Measurements from ENCODE around the gene OCA2. TPM values are rescaled to one million over a fixed set of nuclear protein-coding genes. Genes with fewer than 3 reads are reported as not detected.

OCA2 gene
- total and polyA plus RNA-seq, 2 of the 13 experiments (the other 11 are each of a cell fraction or from before 2014, with no cell fraction given) = 0.02 to 0.05 TPM

- POLR2A ChIA-PET = no interaction called here
These were observed 133.6 kb downstream of the OCA2 start for GRCh38 chr15:27965546-27965945.

GRCh38 chr15:27961801-27962200 is 137.3 kb downstream of the OCA2 start:
- Histone ChIP-seq H3K4me1 (ENCODE audit: insufficient read depth, low read length) (no peaks in the 10 kb centered on the region), H3K4me3 (replicated peaks in 1 of 3; ENCODE audit: insufficient read depth in 1 of 3, low read depth in 2 of 3, low read length in 3 of 3) (no peak overlapping the region), H3K27me3 (ENCODE audit: control insufficient read depth in 1 of 2, insufficient read depth in 2 of 2, low read length in 2 of 2) (peaks cover 0 to under 1% of the 10 kb centered on the region in 2 experiments; a peak in 1 of 5 replicates), H3K36me3 (replicated peaks in 1 of 2; ENCODE audit: control insufficient read depth in 1 of 2, insufficient read depth in 2 of 2, low read length in 2 of 2) (no peaks in the 10 kb centered on the region), H4K20me1 (ENCODE audit: insufficient read depth, low read length) (no peaks in the 10 kb centered on the region), H3K9me3 (ENCODE audit: low read length) (no peaks in the 10 kb centered on the region), H3K27ac (ENCODE audit: extremely low read length, insufficient read depth, low read length) (no peak overlapping the region), H3K4me2 (ENCODE audit: low read depth, low read length) (no peak overlapping the region), H3K79me2 (ENCODE audit: insufficient read depth, low read length) (no peaks in the 10 kb centered on the region), H3K9ac (ENCODE audit: insufficient read depth, low read depth, low read length) (no peak overlapping the region), H2AFZ (ENCODE audit: low read length) (no peak overlapping the region)
- WGBS (ENCODE audit: low lambda C conversion rate) = 0% methylated on average over 1 of the region's 1 CpG
- BruUV-seq (replicated peaks) = no TSS peak
- FAIRE-seq = no peak
- intact Hi-C loops (cut with micrococcal nuclease; ENCODE audit: unreplicated experiment) (no loop called here), in situ Hi-C loops (cut with HindIII; ENCODE audit: extremely low pct_ligation_motif_present, low pct_unique_long_range_greater_than_20kb) (no loop called here)
- ChIA-PET POLR2A (no interaction called here), CTCF (ENCODE audit: low intra/inter-chr PET ratio, low total read pairs) (no interaction called here)
- ATAC-seq = no peak
- no peak for DNase-seq (ENCODE audit: low spot score)
- TF ChIP-seq MAF1 (CRISPR knock-in tag; IDR thresholded peaks at IDR 0.05; ENCODE audit: borderline replicate concordance) (no peak), ZBTB10 (CRISPR knock-in tag; IDR thresholded peaks at IDR 0.05; ENCODE audit: borderline replicate concordance) (no peak), ONECUT2 (CRISPR knock-in tag; IDR thresholded peaks at IDR 0.05) (no peak), ZNF260 (CRISPR knock-in tag; IDR thresholded peaks at IDR 0.05; ENCODE audit: borderline replicate concordance, low read depth) (no peak), HCFC1 (IDR thresholded peaks at IDR 0.05; ENCODE audit: low read depth, low read length) (no peak), ZNF263 (CRISPR knock-in tag; IDR thresholded peaks at IDR 0.05) (no peak), MNT (IDR thresholded peaks at IDR 0.05) (no peak), ZNF878 (CRISPR knock-in tag; IDR thresholded peaks at IDR 0.05) (no peak), CREBL2 (CRISPR knock-in tag; IDR thresholded peaks at IDR 0.05; ENCODE audit: borderline replicate concordance) (no peak), ZNF770 (CRISPR knock-in tag; IDR thresholded peaks at IDR 0.05) (no peak)

More at GRCh38 chr15:27965546-27965945, 133.6 kb downstream of the OCA2 start:
- WGBS (ENCODE audit: low lambda C conversion rate) = 15% methylated on average over 6 of the region's 6 CpGs
- Histone ChIP-seq H4K20me1 (ENCODE audit: insufficient read depth, low read length) (no peaks in the 10 kb centered on the region), H3K9ac (ENCODE audit: insufficient read depth, low read depth, low read length) (no peak overlapping the region), H3K4me2 (ENCODE audit: low read depth, low read length) (no peak overlapping the region), H3K27ac (ENCODE audit: extremely low read length, insufficient read depth, low read length) (no peak overlapping the region), H3K4me1 (ENCODE audit: insufficient read depth, low read length) (no peaks in the 10 kb centered on the region), H3K9me3 (ENCODE audit: low read length) (no peaks in the 10 kb centered on the region), H3K4me3 (replicated peaks in 1 of 3; ENCODE audit: insufficient read depth in 1 of 3, low read depth in 2 of 3, low read length in 3 of 3) (no peak overlapping the region), H2AFZ (ENCODE audit: low read length) (no peak overlapping the region), H3K36me3 (replicated peaks in 1 of 2; ENCODE audit: control insufficient read depth in 1 of 2, insufficient read depth in 2 of 2, low read length in 2 of 2) (no peaks in the 10 kb centered on the region), H3K27me3 (ENCODE audit: control insufficient read depth in 1 of 2, insufficient read depth in 2 of 2, low read length in 2 of 2) (peaks cover 0 to 2% of the 10 kb centered on the region in 2 experiments; a peak in 1 of 5 replicates), H3K79me2 (ENCODE audit: insufficient read depth, low read length) (no peaks in the 10 kb centered on the region)
- no TSS peak for BruUV-seq (replicated peaks)
- in situ Hi-C loops (cut with HindIII; ENCODE audit: extremely low pct_ligation_motif_present, low pct_unique_long_range_greater_than_20kb) (no loop called here), intact Hi-C loops (cut with micrococcal nuclease; ENCODE audit: unreplicated experiment) (no loop called here)
- CTCF ChIA-PET (ENCODE audit: low intra/inter-chr PET ratio, low total read pairs) = no interaction called here
- no peak for TF ChIP-seq PAWR (CRISPR knock-in tag; IDR thresholded peaks at IDR 0.05; ENCODE audit: borderline replicate concordance)
- no peak for TF ChIP-seq ZNF672 (CRISPR knock-in tag; IDR thresholded peaks at IDR 0.05)
- TF ChIP-seq ZNF550 (CRISPR knock-in tag; IDR thresholded peaks at IDR 0.05; ENCODE audit: borderline replicate concordance) = no peak
- TF ChIP-seq ZC3H4 (CRISPR knock-in tag; IDR thresholded peaks at IDR 0.05; ENCODE audit: borderline replicate concordance) = no peak
- no peak for TF ChIP-seq ZNF737 (CRISPR knock-in tag; IDR thresholded peaks at IDR 0.05; ENCODE audit: borderline replicate concordance)
- TF ChIP-seq PPARG (CRISPR knock-in tag; conservative IDR thresholded peaks at IDR 0.05) = no peak
- ATAC-seq = no peak
- FAIRE-seq = no peak
- DNase-seq (ENCODE audit: low spot score) = no peak

Data from HepG2 (cell line).